ENCODE data around the gene ZNF878.

The ZNF878 gene

DNA sequence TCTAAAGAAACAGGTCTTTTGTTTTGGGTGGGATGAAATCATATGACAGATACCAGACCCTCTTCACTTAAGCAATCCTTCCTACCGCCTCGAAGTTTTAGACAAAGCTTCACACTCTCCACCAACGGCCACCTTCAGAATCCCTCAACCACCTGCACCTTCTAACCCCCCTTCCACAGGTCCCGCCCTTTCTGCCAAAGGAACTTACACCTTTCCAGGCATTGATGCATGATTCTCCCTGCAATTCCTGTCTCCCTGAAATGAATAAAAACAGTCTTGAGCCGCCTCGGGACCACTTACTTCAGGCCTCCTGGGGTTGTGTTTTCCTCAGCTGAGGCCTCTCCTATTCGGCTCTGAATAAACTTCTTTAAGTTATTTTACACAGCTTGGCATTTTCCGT lies 18.1 kb downstream of the ZNF878 start:
- FAIRE-seq: no peak

DNA sequence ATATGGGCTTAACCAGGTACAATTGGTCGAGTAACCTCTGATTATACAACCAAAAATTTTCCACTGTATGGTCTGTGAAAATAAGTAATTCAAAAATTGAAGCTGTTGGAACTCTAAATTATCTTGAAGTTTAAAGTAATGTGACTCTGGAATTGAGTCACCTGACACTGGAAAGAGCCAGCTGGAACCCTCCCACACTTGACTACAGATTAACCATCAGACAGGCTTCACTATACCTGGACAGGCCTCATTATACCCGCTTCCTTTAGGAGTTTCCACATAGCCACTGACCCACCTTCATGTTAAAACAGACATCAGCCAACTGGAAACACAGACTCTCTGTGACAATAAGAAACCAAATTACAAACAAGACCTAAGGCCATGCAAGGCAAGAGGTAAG lies 18.6 kb downstream of the ZNF878 start:
- no peak for FAIRE-seq

DNA sequence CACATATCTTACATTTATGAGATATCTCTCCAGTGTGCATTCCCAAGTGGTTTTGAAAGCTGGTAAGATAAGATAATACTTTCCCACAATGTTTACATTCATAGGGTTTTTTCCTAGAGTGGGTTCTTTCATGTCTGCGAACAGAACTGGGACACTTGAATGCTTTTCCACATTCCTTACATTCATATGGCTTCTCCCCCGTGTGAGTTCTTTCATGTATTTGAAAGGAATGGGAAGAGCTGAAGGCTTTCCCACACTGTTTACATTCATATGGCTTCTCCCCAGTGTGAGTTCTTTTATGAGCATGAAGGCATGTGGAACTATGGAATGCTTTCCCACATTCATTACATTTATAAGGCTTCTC lies 37.0 kb downstream of the ZNF878 start:
- FAIRE-seq: no peak

DNA sequence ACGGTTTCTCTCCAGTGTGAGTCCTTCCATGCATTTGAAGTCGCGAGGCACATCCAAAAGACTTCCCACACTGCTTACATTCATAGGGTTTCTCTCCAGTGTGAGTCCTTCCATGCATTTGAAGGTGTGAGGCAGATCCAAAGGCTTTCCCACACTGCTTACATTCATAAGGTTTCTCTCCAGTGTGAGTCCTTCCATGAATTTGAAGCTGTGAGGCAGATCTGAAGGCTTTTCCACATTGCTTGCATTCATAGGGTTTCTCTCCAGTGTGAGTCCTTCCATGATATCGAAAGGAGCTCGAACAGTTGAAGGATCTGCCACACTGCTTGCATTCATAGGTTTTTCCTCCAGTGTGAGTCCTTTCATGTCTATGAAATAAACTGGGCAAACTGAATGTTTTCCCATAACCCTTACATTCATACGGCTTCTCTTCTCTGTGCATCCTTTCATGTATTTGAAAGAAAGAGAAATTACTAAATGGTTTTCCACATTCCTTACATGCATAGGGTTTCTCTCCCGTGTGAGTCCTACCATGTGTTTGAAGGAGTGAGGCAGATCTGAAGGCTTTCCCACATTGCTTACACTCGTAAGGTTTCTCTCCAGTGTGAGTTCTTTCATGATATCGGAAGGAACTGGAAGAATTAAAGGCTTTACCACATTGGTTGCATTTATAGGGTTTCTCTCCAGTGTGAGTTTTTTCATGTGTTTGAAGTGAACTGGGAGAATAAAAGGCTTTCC lies 37.6 kb downstream of the ZNF878 start:
- FAIRE-seq: no peak

DNA sequence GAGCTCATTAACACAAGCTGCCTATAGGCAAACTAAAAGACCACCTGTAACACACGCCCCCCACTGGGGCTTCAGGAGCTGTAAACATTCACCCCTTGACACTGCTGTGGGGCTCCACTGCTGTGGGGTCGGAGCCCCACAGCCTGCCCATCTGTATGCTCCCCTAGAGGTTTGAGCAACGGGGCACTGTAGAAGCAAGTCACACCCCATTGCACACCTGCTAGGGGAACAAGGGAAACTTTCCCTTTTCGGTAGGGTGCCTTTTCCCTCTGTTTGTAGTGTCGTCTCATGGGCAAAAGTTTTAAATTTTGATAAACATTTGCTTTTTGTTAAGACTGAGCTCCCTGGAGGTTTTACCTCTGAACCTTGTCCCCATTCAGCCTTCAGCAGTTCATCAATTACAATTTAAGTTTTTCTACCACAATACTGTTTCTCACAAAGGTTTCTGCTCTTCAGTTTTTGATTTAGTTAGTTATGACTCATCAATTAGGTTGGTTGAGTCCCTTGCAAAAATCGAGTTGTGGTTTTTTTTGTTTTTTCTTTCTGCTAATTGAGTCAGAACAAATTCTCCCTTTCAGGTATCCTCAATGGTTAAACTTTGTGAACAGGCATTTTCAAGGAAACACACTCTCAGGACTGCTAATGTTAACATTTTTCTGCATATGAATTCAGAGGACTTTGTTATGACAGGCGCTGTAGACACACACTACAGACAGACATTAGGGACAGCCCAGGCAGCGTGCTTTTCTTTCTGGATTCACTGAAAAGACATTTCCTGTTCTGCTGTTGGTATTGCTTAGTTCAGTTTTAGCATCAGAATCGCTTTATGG lies 52.4 kb downstream of the ZNF878 start:
- no peak for FAIRE-seq

DNA sequence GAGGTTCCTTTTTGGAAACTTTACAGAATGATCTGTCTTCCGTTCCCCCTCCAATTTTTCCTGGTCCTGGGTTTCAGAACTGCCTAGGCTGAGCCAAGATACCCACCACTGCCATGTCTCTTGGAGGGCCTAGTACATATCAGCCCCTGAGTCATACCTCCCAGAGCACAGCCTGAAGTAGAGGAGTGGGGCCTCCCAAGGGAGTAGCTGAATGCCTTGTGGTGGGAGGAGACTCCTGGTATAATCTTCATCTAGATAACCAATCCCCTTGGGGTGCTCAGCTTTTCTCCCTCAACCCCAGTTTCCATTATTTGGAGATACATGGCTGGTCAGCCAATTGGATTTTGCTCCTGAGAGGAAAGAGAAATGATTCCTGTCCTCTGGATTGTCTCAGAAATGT lies 57.6 kb downstream of the ZNF878 start:
- no peak for FAIRE-seq
